Esophagus muscularis mucosa (tissue), 4 donors: ENCODE measurements around the gene PLCH1. TPM values are rescaled to one million over a fixed set of nuclear protein-coding genes. Genes with fewer than 3 reads are reported as not detected.

Experiments used
- DNase-seq: peaks from one replicate; pipeline ENCODE4 v3.0.0-alpha.2; 2017; ENCODE audit errors: extremely low spot score
- H3K27ac ChIP-seq, 4 donors: fragments of 200-600 bp; sonication (generic); replicated peaks in 1 of 4; 1 replicate in 3 of 4; 2 replicates in 1 of 4; pipeline ENCODE4 v1.5.1; 2016 to 2019; ENCODE audit warnings: mild to moderate bottlenecking in 1 of 4
- H3K27me3 ChIP-seq, 4 donors: fragments of 200-600 bp; sonication (generic); one replicate each; pipeline versions ENCODE4 v1.5.1 to v1.6.0; 2016 to 2019
- H3K36me3 ChIP-seq, 4 donors: fragments of 200-600 bp; sonication (generic); one replicate each; pipeline ENCODE4 v1.5.1; 2016 to 2019
- H3K4me1 ChIP-seq, 4 donors: fragments of 200-600 bp; sonication (generic); one replicate each; pipeline ENCODE4 v1.5.1; 2016 to 2019
- H3K4me3 ChIP-seq, 4 donors: fragments of 200-600 bp; sonication (generic); 1 replicate in 2 of 4; 2 replicates in 2 of 4; pipeline ENCODE4 v1.5.1; 2016 to 2019; ENCODE audit warnings: mild to moderate bottlenecking in 4 of 4, moderate library complexity in 1 of 4
- H3K9me3 ChIP-seq, 4 donors: fragments of 200-600 bp; sonication (generic); 1 replicate in 3 of 4; 2 replicates in 1 of 4; pipeline ENCODE4 v1.5.1; 2016 to 2019
- CTCF ChIP-seq, 3 experiments: fragments of 200-600 bp in 2 of 3; fragments of 450-650 bp in 1 of 3; sonication (generic) in 2 of 3; IDR thresholded peaks; one replicate each; pipeline ENCODE4 v1.5.1; 2017 to 2019; ENCODE audit warnings: antibody characterized with exemption in 3 of 3, mild to moderate bottlenecking in 2 of 3, moderate library complexity in 1 of 3
- EP300 ChIP-seq: sonication (generic); formaldehyde crosslinking; IDR thresholded peaks from one replicate; pipeline ENCODE4 v1.6.1; 2017; ENCODE audit warnings: antibody characterized with exemption
- POLR2A ChIP-seq: fragments of 450-650 bp; IDR thresholded peaks from one replicate; pipeline ENCODE4 v1.6.1; 2017; ENCODE audit warnings: antibody characterized with exemption, moderate library complexity, mild to moderate bottlenecking, low read depth
- POLR2AphosphoS5 ChIP-seq, 2 donors: sonication (generic); formaldehyde crosslinking; IDR thresholded peaks; one replicate each; pipeline ENCODE4 v1.6.1; 2017; ENCODE audit warnings: antibody characterized with exemption in 2 of 2
- WGBS: methylation state at CpG from one replicate; pipeline ENCODE4 v1.1.5; 2018; 5-methylcytosine and 5-hydroxymethylcytosine counted together
- intact Hi-C: fragments of 100-400 bp; cut with DNase I; formaldehyde crosslinking; loops from one replicate; pipeline ENCODE4 v1.15.1; 2023
- total RNA-seq, 4 donors: library from RNA; depleted of rRNA; stranded (reverse); fragments of >200 nt; gene quantifications; one replicate each; pipeline versions ENCODE4 v1.1.0 to v1.2.1, GENCODE V29; 2016

Gene PLCH1
- total RNA-seq, 4 donors from 2014 or later, result under 0.01 to 0.52 (median 0.36) TPM

- no peak overlapping the region for H3K4me3 ChIP-seq
These were observed 319.5 kb downstream of the PLCH1 start for GRCh38 chr3:155425396-155425795.

GRCh38 chr3:155424323-155424710, 320.6 kb downstream of the PLCH1 start:
- Histone ChIP-seq H3K27me3 (no peaks in the 10 kb centered on the region), H3K4me3 (no peak overlapping the region), H3K4me1 (no peaks in the 10 kb centered on the region), H3K9me3 (peaks cover 0 to 12% (median 5%) of the 10 kb centered on the region in 4 donors), H3K36me3 (no peaks in the 10 kb centered on the region), H3K27ac (no peak overlapping the region)
- DNase-seq, result no peak
- intact Hi-C loops, result no loop called here
- TF ChIP-seq CTCF (IDR thresholded peaks at IDR 0.05) (no peak), POLR2A (no peak), POLR2AphosphoS5 (IDR thresholded peaks at IDR 0.05) (no peak), EP300 (no peak)

More at GRCh38 chr3:155425396-155425795, 319.5 kb downstream of the PLCH1 start:
- WGBS, result 76% methylated on average over 2 of the region's 2 CpGs
- intact Hi-C loops, result no loop called here
- H3K4me1 ChIP-seq, result no peaks in the 10 kb centered on the region
- peaks cover 0 to 14% (median 6%) of the 10 kb centered on the region in 4 donors for H3K9me3 ChIP-seq
- H3K27ac ChIP-seq, result no peak overlapping the region
- TF ChIP-seq CTCF (IDR thresholded peaks at IDR 0.05), result no peak
- no peak for TF ChIP-seq EP300
- TF ChIP-seq POLR2AphosphoS5 (IDR thresholded peaks at IDR 0.05), result no peak
- no peak for TF ChIP-seq POLR2A
- no peaks in the 10 kb centered on the region for H3K27me3 ChIP-seq
- peak; percentile 83 for DNase-seq
- no peaks in the 10 kb centered on the region for H3K36me3 ChIP-seq

- peak; percentile 81 for DNase-seq
- intact Hi-C loops, result no loop called here
- Histone ChIP-seq H3K4me3 (no peak overlapping the region), H3K36me3 (no peaks in the 10 kb centered on the region), H3K27ac (no peak overlapping the region), H3K27me3 (no peaks in the 10 kb centered on the region), H3K4me1 (no peaks in the 10 kb centered on the region), H3K9me3 (peaks cover 0 to 6% (median 2%) of the 10 kb centered on the region in 4 donors)
- no peak for TF ChIP-seq POLR2AphosphoS5 (IDR thresholded peaks at IDR 0.05)
- TF ChIP-seq CTCF (IDR thresholded peaks at IDR 0.05), result no peak
- TF ChIP-seq POLR2A, result no peak
- no peak for TF ChIP-seq EP300
- WGBS, result 67% methylated on average over 6 of the region's 6 CpGs
These were observed 321.1 kb downstream of the PLCH1 start for GRCh38 chr3:155423526-155424322.

GRCh38 chr3:155420881-155421486, 323.9 kb downstream of the PLCH1 start:
- Histone ChIP-seq H3K4me3 (no peak overlapping the region), H3K4me1 (no peaks in the 10 kb centered on the region), H3K36me3 (no peaks in the 10 kb centered on the region), H3K9me3 (no peaks in the 10 kb centered on the region), H3K27me3 (no peaks in the 10 kb centered on the region), H3K27ac (no peak overlapping the region)
- TF ChIP-seq CTCF (IDR thresholded peaks at IDR 0.05) (no peak), EP300 (no peak), POLR2AphosphoS5 (IDR thresholded peaks at IDR 0.05) (no peak), POLR2A (no peak)
- intact Hi-C loops, result no loop called here
- WGBS, result 88% methylated on average over 1 of the region's 1 CpG
- peak; percentile 57 for DNase-seq
